D341Med (cell line): ENCODE results near the gene COQ7.
A peak's percentile ranks its signal among the peaks of the same experiment; 100 is the strongest.

Experiments used
- DNase-seq: peaks from one replicate; pipeline ENCODE4 v3.0.0; 2012; ENCODE audit warnings: low spot score

The COQ7 gene

DNA sequence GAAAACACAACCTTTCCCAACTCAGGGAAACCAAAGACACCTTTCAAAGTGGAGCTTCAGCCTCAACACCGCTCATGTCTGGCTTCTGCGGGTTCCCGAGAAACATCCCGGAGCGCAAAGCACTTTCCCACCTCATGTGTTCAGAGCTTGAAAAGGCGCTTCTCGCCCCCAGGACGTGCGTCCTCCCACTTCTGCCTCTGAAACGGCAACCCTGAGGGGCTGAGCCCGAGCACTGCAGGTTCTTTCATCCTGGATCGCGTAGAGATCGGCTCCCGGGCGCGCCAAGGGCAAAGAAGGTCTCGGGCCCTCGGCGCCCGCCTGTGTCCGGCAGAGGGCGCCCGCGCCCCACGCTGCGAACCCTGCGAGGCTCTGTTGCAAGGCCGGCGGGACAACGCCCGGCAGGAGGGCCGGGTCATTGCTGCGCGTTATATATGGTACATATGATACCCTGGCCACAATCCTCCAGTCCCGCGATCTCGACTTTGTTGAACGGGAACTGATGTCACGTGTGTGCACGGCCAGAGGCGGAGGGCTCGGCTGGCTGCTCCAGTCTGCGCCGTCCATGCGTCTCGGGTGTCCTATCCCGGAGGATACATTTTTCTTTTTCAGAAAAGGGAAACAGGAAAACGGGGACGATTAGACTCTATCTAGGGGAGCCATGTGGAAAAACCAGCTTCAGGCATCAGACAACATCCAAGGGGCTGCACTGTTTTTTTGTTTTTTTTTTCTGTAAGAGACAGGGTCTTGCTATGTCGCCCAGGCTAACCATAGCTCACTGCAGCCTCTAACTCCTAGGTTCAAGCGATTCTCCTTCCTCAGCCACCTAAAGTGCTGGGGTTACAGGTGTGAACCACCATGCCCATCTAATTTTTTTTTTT is 19.1 kb downstream of the COQ7 start:
- peak; percentile 91 for DNase-seq

DNA sequence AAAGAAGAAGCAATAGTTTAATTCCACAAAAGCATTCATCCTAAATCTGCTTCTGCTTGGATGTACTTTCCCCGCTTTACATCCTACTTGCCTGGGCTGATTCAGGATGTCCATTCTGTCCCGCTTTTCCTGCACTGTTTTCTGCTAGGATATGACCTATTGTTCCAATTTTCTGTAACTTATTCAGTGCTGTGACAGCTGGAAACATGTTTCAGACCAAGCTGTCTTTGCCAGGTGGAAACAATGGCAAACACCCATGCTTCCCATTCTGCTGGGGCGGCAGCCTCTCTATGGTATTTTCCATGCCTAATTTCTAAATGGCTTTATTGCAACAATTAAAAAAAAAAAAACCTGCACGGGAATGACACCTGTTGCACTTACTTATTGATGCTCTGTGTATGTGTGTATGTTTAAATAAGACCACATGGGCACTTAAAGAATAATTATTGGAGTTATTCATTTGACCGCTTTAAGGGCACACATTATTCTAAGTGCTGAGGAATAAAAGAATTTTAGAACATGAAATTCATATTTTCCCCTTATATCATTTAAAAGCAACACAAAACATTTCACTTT is 21.0 kb downstream of the COQ7 start:
- DNase-seq: no peak

DNA sequence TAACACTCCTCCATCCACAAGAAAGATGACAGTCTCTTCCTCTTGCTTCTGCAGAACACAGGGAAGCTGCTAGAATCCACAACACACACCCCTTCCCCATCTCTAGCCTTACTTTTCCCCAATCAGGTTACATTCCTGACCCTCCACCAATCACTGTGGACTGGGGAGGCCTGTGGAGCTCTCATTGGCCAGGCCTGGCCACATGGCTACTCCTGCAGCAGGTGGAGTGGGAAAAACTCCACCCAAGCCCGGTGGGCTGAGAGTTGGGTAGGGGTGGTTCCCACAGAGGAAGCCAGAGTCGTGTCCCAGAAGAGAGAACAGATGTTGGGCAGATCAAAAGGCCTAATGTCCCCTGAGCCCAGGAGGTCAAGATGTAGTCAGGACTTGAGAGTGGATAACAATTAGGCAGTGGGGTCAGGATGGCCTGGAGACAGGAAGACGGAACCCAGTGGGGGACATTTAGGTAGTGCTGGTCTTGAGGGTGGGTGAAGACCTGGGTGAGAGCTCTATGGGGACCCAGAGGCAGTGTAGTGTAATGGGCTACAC is 22.1 kb downstream of the COQ7 start:
- no peak for DNase-seq

GRCh38 chr16:19090916-19091315 is 23.5 kb downstream of the COQ7 start:
- no peak for DNase-seq

- no peak for DNase-seq
Observed at GRCh38 chr16:19092653-19093410, 25.4 kb downstream of the COQ7 start.

- no peak for DNase-seq
Observed at GRCh38 chr16:19093631-19094541, 26.5 kb downstream of the COQ7 start.

- DNase-seq: no peak
Observed at GRCh38 chr16:19094542-19095365, 27.3 kb downstream of the COQ7 start.

GRCh38 chr16:19095654-19096053 is 28.2 kb downstream of the COQ7 start:
- DNase-seq: no peak

GRCh38 chr16:19098173-19098572 is 30.8 kb downstream of the COQ7 start:
- no peak for DNase-seq

DNA sequence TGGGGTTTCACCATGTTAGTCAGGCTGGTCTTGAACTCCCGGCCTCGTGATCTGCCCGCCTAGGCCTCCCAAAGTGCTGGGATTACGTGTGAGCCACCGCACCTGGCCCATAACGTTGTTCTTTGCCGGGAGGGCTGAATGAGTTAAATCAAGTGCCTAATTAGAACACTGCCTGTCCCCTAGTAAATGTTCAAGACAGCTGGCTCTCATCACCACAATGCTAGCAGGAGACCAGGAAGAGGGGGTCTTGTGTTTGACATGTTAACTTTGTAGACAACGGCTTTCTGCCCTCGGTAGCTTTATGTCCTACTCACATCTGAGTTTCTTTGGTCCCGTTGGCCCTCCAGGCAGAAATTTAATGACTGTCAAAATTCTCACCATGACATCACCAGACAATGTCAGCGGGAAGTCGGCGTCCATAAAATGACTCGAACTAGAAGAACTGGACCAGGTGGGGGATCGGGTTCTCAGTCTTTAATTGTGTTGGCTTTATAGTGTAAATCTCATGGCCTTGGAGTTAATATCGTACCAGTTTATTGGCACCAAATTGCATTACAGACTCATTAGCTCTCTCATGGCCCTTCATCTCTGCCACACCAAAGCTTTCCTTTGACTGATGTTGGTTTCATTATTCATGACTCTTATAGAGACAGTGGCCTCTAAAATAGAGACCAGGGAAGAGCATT is 34.9 kb downstream of the COQ7 start:
- DNase-seq: no peak

DNA sequence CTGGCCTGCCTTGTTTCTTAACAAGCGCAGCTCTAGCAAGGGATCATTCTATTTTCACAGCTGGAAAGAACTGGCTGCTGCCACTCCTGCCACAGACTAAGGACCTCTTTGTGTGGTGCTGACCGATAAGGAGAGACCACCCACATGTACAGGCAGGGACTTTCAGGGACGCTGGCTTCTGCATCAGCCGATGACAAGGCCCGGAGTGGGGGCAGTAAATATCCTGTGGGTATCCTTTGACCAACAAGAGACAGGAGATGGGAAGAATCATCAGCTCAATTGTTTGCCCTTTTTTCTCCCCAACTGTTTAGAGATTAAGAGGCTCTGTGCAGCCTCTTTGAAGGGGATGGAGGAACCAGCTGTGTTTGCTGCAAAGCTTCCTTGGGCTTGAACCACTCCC is 37.2 kb downstream of the COQ7 start:
- no peak for DNase-seq

GRCh38 chr16:19105131-19105530 is 37.7 kb downstream of the COQ7 start:
- no peak for DNase-seq

DNA sequence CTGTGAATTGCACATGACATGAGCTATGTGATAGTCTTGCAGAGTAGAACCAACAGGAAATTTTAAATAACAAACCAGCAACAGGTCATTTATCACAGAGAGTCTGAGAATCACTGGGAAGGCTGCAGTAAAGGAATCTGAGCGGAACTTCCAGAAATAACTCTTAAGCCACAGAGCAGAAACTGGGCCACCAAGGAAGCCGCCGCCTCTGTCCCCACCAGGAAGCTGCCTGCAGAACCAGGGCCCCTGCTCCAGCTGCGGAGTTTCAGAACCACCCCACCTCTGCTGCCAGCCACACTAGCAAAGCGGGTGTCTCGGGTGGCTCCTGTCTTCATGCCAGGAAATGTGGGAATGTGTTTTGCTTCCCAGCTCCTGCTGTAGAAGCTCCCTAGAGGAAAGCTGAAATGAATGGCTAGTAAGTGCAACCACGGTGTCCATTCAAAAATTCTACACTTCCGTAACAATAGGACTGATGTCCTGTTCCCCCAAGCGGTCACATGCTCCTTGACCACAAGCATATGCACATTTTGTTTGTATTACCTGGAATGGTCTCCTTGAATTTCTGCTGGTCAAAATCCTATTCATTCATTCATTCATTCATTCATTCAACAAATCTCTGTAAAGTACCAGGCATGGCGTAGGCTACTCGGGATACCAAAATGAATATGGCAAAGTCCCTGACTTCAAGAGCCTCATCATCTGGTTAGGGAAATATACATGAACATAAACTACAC is 38.6 kb downstream of the COQ7 start:
- no peak for DNase-seq

DNA sequence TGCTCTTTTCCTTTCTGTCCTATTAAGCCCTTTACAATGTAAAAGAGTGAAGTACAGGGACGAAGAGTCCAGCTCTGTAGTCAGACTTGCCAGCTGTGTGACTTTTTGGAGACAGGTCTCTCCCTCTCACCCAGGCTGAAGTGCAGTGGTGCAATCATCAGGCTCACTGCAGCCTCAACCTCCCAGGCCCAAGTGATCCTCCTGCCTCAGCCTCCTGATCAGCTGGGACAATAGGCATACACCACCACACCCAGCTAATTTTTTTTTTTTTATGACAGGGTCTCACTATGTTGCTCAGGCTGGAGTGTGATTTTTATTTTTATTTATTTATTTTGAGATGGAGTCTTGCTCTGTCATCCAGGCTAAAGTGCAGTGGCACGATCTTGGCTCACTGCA is 39.2 kb downstream of the COQ7 start:
- DNase-seq: no peak

DNA sequence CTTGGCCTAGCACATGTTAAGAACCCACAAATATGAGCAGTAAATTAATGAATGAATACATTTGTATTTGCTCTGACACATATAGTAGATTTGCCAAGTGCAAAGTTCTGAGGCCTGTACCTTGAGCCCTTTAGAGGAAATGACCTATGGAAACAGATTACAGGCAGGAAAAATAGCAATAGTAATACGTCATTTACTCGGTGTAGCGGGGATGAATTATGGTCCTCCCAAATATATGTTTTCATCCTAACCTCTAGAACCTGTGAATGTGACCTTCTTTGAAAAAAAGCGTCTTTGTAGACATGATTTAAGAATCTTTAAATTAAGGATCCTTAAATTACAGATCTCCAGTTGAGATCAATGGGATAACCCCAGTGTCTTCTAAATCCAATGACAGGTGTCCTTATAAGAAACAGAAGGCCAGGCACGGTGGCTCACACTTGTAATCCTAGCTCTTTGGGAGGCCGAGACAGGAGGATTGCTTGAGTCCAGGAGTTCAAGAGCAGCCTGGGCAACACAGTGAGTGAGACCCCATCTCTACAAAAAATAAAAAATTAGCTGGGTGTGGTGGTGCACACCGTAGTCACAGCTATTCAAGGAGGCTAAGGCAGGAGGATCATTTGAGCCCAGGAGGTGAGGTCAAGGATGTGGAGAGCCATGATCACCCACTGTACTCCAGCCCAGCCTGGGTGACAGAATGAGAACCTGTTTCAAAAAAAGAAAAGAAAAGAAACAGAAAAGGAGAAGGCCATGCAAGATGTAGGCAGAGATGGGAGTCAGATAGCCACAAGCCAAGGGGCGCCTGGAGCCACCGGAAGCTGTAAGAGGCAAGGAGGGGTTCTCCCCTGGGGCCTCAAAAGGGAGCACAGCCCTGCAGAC is 41.2 kb downstream of the COQ7 start:
- no peak for DNase-seq

GRCh38 chr16:19109288-19109664 is 41.9 kb downstream of the COQ7 start:
- no peak for DNase-seq

DNA sequence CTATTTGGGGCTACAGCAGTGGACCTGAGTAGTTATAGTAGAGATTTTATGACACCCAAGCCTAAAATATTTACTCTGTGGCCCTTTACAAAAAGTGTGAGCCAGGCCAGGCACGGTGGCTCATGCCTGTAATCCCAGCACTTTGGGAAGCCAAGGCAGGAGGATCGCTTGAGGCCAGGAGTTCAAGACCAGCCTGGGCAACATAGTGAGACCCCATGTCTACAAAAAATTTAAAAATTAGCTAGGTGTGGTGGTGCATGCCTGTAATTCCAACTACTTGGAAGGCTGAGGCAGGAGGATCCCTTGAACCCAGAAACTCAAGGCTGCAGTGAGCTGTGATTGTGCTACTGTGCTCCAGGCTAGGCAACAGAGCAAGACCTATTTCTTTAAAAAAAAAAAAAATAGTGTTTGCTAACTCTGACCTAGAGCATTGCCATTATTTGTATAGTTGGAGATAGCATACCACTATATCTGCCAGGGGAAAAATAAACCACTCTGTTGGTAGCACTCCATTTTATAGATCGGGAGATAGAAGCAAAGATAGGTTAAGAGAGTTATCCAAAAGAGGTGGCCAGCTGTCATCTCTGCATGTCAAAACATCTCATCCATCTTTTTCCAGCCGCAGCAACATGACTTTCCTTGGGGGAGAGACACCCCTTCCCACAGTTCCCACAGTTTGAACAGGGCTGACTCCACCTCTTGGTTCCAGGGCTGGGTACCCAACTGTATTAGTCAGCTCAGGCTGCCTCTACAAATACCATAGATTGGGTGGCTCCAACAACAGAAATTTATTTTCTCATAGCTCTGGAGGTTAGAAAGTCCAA is 43.3 kb downstream of the COQ7 start:
- DNase-seq: no peak

- DNase-seq: no peak
Observed at GRCh38 chr16:19112099-19112407, 44.6 kb downstream of the COQ7 start.
